Activated T-cell treated with anti-CD3 and anti-CD28 coated beads for 48 hours (primary cell): ENCODE results near the gene NOP56.
"Not testable (repeated sequence)": the region's sequence is repeated elsewhere in the genome, so short reads cannot be mapped to it uniquely, and the experiment has no call there.

Experiments used
- DNase-seq: peaks from one replicate; pipeline ENCODE4 v3.0.0-alpha.2; 2020; ENCODE audit warnings: low read depth

Gene NOP56

DNA sequence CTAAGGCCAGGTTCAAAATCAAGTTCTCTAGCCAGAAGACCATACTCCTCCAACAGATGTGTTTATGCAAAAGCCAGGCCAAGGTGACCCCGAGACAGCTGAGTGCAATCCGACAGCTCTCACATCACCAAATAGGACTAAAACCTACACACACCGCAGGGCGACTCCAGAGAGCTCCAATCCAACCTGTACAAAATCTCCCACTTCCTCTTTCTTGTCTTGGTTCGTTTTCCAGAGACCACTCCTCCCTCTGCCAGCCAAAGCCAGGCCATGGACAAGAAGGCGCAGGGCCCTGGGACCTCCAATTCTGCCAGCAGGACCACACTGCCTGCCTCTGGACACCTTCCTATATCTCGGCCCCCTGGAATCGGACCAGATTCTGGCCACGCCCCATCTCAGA is 11.5 kb upstream of the NOP56 start:
- no peak for DNase-seq

DNA sequence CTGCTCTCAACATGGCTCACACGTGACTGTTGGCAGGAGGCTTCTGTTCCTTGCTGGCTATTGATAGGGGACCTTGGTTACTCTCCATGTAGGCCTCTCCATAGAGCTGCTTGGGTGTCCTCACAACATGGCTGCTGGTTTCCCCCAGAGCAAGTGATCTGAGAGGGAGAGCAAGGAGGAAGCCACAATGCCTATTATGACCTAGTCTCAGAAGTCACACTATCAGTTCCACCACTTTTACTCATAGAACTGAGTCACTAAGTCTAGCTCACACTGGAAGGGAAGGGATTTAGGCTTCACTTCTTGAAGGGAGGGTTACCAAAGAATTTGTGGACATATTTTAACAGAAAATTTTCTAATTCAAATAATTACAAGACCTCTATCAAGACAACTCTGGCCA is 8.7 kb upstream of the NOP56 start:
- DNase-seq, result no peak

DNA sequence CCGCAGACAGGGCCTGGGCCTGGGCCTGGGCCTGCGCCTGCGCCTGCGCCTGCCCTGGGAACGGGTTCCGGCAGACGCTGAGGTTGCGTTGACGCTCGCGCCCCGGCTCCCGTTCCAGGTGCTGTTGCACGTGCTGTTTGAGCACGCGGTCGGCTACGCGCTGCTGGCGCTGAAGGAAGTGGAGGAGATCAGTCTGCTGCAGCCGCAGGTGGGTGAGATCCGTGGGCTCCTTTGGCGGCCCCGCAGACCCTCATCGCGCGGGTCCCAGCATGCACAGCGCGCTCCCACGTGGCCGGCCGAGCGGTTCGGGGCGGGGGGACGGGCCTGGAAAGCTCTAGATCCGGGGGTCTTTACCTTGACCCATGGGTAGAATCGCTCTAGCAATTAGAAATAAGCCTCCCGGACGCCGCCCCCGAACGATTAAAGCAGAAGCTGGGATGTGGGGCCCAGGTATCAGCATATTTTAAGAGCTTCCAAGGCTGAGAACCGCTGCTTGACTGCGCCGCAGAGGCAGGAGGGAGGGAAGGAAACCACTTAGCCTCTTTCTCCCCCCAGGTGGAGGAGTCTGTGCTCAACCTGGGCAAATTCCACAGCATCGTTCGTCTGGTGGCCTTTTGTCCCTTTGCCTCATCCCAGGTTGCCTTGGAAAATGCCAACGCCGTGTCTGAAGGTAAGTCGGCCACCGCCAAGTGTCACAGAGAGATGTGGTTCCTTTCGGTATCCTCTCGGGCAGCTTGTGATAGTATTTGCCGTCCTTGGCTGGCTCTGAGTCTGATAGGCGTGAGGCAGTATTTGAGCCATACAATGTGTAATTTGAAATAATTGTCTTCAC is 508 bp downstream of the NOP56 start:
- DNase-seq, result peak; percentile 37

DNA sequence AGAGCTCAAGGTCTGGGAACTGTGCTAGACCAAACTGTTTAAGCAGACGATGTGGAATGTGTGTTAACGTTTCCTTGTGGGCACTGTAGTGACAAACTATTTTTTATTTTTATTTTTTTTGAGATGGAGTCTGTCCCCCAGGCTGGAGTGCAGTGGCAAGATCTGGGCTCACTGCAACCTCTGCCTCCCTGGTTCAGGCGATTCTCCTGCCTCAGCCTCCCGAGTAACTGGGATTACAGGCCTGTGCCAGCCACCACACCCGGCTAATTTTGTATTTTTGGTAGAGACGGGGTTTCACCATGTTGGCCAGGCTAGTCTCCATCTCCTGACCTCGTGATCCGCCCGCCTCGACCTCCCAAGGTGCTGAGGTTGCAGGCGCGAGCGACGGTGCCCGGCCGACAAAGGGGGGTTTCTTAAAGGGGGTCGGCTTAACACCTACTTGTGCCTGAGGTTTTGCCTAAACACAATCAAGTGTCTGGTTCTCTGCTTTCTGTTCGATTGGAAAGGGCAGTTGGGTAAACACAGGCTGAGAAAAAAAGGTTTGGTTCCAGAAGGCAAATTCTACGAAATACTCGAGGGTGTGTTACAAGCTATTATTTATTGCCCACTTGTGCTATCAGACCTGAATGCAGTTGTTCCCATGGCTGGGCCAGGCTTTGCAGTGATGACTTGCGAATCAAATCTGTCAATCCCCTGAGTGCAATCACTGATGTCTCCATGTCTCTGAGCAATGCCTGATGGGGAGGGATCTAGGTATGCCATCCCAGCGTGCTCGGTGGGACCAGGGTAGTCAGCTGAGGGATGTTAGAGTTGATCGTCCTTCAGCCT is 1.3 kb downstream of the NOP56 start:
- no peak for DNase-seq

DNA sequence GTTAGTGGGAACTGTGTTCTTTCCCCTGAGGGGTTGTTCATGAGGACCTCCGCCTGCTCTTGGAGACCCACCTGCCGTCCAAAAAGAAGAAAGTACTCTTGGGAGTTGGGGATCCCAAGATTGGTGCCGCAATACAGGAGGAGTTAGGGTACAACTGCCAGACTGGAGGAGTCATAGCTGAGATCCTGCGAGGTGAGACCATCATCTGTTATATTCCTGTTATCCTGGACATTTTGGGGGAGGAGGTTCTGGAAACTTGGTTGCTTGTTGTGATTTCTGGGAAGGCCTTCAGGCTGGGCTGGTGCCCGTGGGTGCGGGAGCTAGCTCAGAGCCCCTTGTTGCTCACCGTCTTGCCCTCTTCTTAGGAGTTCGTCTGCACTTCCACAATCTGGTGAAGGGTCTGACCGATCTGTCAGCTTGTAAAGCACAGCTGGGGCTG is 2.0 kb downstream of the NOP56 start:
- no peak for DNase-seq

DNA sequence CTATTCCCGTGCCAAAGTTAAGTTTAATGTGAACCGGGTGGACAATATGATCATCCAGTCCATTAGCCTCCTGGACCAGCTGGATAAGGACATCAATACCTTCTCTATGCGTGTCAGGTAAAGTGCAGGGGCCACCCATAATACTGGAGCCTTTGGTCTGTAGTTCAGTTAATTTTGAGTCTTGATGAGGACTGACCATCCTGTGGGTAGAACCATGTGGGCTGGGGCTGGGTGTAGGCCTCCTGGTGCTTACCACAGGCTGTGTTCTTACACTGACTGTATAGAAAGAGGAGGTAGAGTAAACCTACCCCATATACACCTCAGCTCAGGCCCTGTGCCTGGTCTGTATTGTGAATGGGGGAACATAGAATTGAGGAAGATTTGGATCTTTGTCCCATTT is 2.4 kb downstream of the NOP56 start:
- no peak for DNase-seq

DNA sequence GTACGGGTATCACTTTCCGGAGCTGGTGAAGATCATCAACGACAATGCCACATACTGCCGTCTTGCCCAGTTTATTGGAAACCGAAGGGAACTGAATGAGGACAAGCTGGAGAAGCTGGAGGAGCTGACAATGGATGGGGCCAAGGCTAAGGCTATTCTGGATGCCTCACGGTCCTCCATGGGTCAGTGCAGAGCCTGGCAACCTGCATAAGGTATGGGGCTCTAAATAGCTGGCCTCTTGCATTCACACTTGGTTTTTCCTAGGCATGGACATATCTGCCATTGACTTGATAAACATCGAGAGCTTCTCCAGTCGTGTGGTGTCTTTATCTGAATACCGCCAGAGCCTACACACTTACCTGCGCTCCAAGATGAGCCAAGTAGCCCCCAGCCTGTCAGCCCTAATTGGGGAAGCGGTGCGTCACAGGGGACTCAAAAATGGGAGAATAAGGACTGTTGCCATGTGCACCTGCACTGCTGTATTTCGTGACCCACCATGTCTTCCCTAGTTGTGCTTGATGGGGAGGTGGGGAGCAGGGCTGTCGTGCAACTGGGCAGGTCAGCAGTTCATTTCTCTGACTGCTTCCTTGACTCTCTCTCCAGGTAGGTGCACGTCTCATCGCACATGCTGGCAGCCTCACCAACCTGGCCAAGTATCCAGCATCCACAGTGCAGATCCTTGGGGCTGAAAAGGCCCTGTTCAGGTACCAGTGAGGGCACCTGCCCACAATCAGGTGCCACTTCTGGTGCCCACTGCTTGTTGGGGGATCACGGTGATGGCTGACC is 3.1 kb downstream of the NOP56 start:
- no peak for DNase-seq

DNA sequence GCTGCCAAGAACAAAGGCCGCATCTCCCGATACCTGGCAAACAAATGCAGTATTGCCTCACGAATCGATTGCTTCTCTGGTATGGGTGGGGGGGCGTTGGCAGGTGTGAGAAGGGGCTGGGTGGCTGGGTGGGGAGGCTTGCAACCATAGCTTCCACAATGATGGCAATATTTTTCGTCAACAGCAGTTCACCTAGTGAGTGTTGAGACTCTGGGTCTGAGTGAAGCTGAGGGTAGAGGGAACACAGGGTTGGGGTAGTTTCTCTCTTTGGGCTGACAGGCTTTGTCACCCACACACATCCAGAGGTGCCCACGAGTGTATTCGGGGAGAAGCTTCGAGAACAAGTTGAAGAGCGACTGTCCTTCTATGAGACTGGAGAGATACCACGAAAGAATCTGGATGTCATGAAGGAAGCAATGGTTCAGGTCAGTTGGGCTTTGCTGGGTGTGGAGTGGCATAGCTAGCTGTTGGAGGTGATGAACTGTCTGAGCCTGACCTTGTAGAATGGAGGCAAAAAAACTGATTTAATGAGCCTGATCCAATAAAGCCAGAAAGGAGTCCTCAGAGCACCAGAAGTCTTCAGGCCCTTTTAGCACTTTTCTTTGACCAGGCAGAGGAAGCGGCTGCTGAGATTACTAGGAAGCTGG is 4.2 kb downstream of the NOP56 start:
- no peak for DNase-seq

DNA sequence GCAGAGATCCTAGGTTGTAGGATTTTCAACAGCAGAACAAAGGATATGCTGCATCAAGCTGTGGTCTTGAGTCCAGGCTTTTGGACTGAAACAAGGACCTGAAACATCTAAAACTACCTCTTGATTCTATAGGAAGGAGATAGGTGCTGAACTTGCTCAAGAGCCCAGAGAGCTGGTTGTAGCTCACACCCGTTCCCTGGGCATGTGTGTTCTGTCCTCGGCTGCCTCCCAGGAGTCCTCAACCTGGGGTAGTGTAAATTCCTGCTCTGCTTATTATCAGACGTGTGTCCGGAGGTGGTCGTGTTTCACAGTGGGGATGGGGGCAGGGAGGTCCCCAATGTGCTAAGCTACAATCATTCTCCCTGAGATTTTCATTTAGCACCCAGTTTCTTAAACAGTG is 4.8 kb downstream of the NOP56 start:
- DNase-seq, result no peak

DNA sequence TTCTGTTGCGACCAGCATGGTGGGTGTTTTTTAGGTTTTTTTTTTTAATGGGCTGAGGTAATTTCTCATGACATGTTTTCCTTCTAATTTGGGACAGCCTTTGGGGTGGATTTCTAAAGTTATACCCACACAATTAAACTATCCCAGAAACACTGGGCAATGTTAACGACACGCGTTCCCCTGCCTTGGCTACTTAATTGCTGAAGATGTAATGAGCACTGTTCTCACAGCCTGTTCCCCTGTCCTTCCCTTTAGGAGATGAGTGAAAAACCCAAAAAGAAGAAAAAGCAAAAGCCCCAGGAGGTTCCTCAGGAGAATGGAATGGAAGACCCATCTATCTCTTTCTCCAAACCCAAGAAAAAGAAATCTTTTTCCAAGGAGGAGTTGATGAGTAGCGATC is 5.2 kb downstream of the NOP56 start:
- no peak for DNase-seq

DNA sequence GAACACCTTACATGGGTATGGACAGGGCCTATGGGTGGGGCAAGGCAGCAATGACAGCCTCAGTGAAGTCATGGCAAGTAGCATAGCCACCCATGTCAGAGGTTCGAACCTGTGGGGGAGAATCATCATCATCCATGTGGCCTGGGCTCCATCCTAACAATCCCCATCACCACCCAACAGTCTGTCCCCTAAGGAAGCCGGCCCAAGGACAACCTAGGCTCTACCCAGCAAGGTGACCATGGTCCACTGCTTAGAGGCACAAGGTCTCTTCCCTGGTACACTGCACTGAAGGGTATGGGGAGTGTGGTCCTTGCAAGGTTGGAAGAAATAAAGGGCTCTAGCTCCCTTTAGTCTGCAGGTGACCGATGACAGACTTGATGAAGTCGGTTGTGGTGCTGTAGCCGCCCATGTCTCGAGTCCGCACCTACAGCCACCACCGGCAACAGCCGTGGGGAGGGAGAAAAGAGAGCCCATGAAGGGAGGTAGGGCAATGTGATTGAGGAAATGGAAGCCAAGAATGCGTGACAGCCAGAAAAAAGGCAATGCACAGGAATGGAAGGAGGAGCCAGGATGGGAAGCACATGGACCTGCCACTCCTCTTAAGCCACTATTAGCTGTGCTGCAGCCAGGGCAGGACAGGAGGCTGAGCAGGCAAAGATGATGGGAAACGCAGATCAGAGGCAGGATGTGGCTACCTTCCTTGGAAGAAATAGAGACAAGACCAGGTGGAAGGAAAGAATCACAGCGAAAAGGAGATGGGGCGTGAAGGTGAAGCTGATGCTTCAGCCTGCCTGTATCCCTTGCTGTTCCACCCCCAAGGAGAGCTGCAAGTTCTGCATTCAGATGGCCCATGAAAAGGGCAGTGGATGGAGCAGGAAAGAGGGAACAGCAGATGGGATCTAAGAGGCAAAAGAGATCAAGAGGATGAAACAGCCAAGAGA is 6.3 kb downstream of the NOP56 start:
- DNase-seq, result no peak

DNA sequence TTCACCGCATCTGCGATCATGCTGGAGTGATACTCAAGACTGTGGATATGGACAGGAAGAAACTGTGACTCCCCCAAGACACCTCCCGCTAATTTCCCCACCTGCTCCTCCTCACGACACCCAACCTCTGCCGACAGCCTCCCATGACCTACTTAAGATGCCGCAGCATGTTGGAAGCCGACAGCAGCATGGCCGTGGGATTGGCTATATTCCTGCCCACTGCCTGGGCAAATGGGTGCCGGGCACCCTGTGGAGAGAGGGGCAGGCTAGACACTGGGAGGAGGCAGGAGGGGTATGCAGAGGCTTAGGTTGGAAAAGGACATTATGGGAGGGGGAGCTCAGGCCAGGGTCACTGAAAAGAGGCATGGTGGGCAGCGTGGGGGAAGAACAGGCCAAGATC is 7.1 kb downstream of the NOP56 start:
- DNase-seq, result no peak

DNA sequence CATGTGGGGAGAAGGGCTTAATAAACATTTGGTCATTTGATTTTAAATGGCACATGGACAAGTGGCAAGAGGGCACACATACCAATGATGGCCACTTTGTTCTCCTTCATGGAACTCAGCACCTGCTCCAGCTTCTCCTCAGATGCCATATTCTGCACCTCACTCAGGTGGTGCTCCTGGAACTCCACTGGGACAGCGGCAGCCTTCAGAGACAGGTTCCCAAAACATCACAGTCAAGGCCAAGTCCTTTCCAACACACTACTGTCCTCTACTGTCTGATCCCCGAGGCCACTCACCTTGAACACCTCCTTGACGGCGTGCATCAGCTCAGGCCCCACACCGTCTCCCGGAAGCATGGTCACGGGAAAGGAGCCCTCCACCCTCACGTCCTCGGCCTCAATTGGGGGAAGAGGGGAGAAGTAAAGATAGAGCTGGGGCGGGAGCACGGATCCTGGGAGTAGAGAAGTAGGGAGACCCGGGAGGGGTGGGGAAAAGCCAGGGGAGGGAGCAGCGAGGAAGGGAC is 11.0 kb downstream of the NOP56 start:
- DNase-seq, result no peak

DNA sequence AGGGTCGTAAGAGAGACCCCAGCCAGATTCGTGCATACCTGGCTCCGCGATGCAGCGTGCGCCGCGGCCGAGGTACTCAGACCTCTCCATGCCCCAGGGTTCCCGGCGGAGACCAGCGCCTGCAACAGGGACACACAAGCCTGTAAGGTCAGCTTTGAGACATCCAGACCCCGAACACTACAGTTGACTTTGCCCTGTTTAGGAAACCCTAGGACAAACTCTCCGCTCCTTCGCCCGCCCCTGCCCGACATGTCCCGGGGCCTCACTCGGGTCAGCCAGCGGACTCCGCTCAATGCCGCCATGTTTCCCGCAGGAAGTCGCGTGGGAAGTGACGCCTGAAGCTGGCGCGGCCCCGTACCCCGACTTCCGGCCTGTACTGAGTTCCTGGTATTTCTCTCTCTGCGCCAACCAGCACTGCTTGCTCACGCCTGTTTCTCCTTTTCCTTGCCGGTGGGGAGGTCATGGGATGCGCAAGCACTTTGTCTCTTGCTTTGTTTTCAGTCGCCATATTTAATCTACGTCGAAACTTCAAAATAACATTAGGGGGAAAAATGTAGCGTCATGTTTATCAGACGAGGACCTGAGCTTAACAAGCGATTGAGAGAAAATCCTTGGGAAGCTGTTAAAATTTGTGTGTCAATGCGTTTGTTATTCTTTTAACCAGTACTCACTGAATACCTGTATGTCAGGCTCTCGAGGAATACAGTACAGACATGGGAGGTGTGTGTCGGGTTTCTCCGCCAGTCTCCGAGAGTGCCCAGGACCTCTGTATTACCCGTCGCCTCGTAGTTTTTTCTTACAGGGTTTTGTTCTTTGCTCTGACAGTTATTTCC is 11.7 kb downstream of the NOP56 start, which contains the start of gene IDH3B:
Gene IDH3B (minus strand): TSS at position 330 of the 833 bp plus-strand sequence. CDS start 28 bp downstream, at position 302.
- DNase-seq, result peak; percentile 87

DNA sequence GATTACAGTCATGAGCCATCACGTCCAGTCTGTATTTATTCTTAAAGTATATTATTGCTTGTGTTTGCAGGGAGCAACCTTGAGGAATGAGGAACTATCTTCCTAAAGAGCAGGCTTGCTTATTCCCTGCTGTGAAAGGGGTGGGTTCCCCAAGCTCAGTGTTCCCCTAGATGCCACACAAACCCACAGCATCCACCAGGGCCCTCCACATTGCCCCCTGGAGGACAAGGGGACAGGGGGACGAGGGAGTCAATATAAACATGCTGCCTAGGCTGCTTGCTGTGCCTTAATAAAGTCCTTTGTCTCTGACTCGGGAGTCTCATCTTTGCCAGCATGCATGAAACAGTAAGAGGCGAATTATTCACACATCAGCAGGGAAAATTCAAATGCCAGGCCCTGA is 19.5 kb downstream of the NOP56 start:
- DNase-seq, result no peak

DNA sequence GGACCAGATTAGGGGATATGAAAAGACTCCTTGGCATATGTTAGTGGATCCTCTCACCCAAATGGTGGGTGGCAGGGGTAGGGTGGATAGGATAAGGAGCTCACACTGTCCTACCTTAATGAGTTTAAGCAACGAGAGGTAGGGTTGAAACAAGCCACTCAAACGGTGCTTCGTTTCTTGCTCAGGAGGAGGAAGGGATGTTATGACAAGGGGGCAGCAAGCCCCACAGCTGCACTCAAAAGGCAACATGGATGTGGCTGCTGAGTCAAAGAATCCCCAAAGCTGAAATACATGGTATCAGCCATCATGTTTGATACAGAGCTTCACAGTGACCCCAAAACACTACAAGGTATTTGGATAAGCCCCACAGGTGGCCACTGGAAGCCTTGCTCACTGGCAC is 20.0 kb downstream of the NOP56 start:
- no peak for DNase-seq

DNA sequence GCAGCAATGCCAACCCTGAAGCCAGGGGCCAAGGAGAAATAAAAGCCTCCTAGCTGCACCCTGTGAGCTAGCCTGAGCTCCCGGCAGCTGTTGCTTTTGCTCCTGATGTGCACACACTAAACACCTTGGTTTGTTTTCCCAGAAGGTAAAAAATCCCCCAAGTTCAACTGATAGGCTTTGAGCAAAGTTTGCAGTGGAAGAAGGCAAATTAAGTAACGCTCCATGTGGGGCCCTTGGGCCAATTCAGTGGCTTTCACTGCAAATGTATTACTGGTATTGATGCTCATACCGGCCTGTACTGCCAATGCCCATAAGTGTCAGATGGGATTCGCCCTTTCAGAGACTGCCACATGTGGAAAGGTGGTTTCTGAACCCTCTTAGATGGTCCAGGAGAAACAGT is 21.0 kb downstream of the NOP56 start:
- no peak for DNase-seq

DNA sequence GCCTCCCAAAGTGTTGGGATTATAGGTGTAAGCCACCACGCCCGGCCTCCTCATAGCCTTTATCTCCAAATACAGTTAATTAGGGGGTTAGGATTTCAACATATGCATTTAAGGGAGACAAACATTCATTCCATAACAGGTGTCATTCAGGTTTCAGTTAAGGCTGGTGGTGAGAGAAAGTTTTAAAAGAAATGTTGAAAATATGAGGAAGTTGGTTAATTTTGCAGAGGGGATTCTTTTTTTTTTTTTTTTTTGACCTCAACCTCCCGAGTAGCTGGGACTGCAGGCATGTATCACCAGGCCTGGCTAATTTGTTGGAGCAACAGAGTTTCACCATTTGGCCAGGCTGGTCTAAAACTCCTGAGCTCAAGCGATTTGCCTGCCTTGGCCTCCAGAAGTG is 27.6 kb downstream of the NOP56 start:
- no peak for DNase-seq

DNA sequence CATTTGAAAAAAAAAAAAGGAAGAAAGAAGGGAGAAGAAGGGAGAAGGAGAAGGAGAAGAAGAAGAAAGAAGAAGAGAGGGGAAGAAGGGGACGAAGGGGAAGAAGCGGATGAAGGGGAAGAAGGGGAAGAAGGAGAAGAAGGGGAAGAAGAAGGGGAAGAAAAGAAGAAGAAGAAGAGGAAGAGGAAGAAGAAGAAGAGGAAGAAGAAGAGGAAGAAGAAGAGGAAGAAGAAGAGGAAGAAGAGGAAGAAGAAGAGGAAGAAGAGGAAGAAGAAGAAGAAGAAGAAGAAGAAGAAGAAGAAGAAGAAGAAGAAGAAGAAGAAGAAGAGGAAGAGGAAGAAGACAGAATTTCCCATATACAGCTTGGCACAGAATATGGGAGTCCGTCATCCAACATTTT is 29.6 kb downstream of the NOP56 start:
- DNase-seq, result not testable (repeated sequence)

DNA sequence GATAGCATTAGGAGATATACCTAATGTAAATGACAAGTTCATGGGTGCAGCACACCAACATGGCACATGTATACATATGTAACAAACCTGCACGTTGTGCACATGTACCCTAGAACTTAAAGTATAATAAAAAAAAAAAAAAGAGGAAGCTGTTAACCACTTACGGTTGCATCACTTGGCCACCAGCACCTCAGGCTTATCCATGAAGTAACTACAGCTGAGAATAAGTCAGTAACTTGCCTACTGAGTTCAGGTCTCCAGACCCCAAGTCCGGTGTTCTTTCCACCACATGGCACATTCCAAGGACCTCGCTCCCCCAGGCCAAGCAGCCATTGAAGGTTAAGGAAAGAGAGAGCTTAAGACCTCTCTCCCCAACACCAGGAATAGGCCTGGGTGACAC is 32.4 kb downstream of the NOP56 start:
- not testable (repeated sequence) for DNase-seq
